ENCODE data around the gene AGPAT4. TPM values are rescaled to one million over a fixed set of nuclear protein-coding genes. Genes with fewer than 3 reads are reported as not detected.

Gene AGPAT4
- total RNA-seq, 1 donor from 2014 or later = 4.7 TPM

- ATAC-seq (ENCODE audit: low read depth) (no peak), DNase-seq (no peak)
- Mint-ChIP-seq H3K36me3 (ENCODE audit: low read depth) (peaks cover 2% of the 10 kb centered on the region), H3K4me3 (peak overlapping the region; percentile 62), H3K27me3 (no peaks in the 10 kb centered on the region), H3K27ac (peak overlapping the region; percentile 25), H3K9me3 (no peaks in the 10 kb centered on the region), H3K4me1 (peaks cover 34% of the 10 kb centered on the region)
- CTCF ChIA-PET = interaction anchor here (0.7 to 1.9 kb wide), 2 partner anchors 14 to 201 kb away, joined by 3 to 6 read pairs; no protein-coding TSS in a partner anchor
- TF ChIP-seq CTCF (IDR thresholded peaks at IDR 0.05) = no peak
- intact Hi-C loops (cut with micrococcal nuclease) = loop anchor here (1.0 to 2.0 kb wide), 2 partner anchors 105 to 179 kb away; partner anchors contain the start of genes AGPAT4 and MAP3K4
- POLR2A ChIA-PET = interaction anchor here (0.7 to 1.5 kb wide), 3 partner anchors 104 to 430 kb away, joined by 3 to 9 read pairs (median 4); partner anchors contain the start of gene AGPAT4
These were observed 104.2 kb downstream of the AGPAT4 start for GRCh38 chr6:161169696-161170095.

DNA sequence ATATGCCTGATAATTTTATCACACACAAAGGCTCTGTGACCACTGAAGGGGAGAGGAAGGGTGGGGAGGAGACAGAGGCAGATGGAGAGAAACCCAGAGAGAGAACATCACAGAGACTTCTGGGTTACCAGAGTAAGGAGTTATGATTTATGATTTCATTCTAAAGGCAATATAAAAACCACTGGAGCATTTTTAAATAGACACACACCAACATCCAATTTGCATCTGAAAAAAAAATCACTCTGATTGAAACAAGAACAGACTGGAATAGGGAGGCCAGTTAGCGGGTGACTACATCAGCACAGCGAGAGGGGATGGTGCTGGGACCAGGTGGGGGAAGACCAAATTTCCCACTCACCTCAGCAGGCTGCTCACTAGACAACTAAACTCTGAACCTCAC, 104.8 kb downstream of the AGPAT4 start:
- H3K4me1 Mint-ChIP-seq = peaks cover 34% of the 10 kb centered on the region
- intact Hi-C loops (cut with micrococcal nuclease) = no loop called here
- H3K27ac Mint-ChIP-seq = no peak overlapping the region
- H3K27me3 Mint-ChIP-seq = no peaks in the 10 kb centered on the region
- no peak overlapping the region for H3K4me3 Mint-ChIP-seq
- peaks cover 6% of the 10 kb centered on the region for H3K36me3 Mint-ChIP-seq (ENCODE audit: low read depth)
- ATAC-seq (ENCODE audit: low read depth) = no peak
- TF ChIP-seq CTCF (IDR thresholded peaks at IDR 0.05) = no peak
- DNase-seq = no peak
- POLR2A ChIA-PET = no interaction called here
- no peaks in the 10 kb centered on the region for H3K9me3 Mint-ChIP-seq
- CTCF ChIA-PET = interaction anchor here (1.9 kb wide), 1 partner anchor 202 kb away, joined by 6 read pairs; no protein-coding TSS in a partner anchor

- no peak overlapping the region for H3K4me3 Mint-ChIP-seq
- peaks cover 34% of the 10 kb centered on the region for H3K4me1 Mint-ChIP-seq
- ATAC-seq (ENCODE audit: low read depth) (no peak), DNase-seq (no peak)
- POLR2A ChIA-PET = no interaction called here
- CTCF ChIA-PET = no interaction called here
- H3K9me3 Mint-ChIP-seq = no peaks in the 10 kb centered on the region
- H3K36me3 Mint-ChIP-seq (ENCODE audit: low read depth) = peaks cover 6% of the 10 kb centered on the region
- H3K27me3 Mint-ChIP-seq = no peaks in the 10 kb centered on the region
- TF ChIP-seq CTCF (IDR thresholded peaks at IDR 0.05) = no peak
- intact Hi-C loops (cut with micrococcal nuclease) = no loop called here
- H3K27ac Mint-ChIP-seq = no peak overlapping the region
These were observed 105.5 kb downstream of the AGPAT4 start for GRCh38 chr6:161168281-161168891.

DNA sequence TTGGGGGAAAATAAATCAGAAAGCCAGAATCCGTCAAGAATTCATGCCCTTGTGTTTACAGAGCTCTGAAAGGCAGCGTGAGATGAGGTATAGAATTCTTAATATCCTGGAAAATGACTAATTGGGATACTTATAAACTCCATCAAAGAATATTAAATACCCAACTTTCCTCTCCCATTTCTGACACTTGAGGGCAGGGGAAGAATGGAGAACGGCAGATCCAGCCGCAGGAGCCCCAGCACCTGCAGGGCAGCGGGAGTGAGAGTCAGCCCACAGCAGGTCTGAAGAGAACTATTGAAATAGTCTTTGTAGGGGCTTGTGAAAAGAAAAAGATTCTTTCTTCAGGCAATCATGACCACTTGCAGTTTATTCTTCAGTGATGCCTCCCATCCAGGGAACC, 107.2 kb downstream of the AGPAT4 start:
- CTCF ChIA-PET = no interaction called here
- POLR2A ChIA-PET = no interaction called here
- no peak overlapping the region for H3K27ac Mint-ChIP-seq
- H3K9me3 Mint-ChIP-seq = no peaks in the 10 kb centered on the region
- TF ChIP-seq CTCF (IDR thresholded peaks at IDR 0.05) = no peak
- no peaks in the 10 kb centered on the region for H3K27me3 Mint-ChIP-seq
- no peak for ATAC-seq (ENCODE audit: low read depth)
- H3K4me1 Mint-ChIP-seq = peaks cover 32% of the 10 kb centered on the region
- intact Hi-C loops (cut with micrococcal nuclease) = no loop called here
- H3K36me3 Mint-ChIP-seq (ENCODE audit: low read depth) = peaks cover 9% of the 10 kb centered on the region
- no peak for DNase-seq
- H3K4me3 Mint-ChIP-seq = no peak overlapping the region

DNA sequence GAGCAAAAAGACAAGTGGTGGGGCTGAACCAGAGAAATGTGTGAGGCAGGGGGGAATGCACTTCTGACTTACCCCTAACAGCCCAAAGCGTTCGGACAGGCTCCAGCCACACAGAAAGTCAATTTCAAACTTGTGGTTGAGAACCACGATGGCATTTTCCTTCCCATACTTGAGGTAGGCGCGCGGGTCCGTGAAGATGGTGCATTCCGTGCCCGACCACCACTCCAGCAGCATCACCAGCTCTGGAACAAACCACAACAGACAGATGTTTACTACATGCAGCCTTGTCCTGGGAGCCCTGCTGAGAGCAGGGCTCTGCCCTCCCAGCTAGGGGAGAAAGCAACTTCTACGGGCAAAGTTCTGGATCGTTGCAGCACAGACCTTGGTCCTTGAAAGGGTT, 107.7 kb downstream of the AGPAT4 start:
- Mint-ChIP-seq H3K4me1 (peaks cover 30% of the 10 kb centered on the region), H3K27me3 (no peaks in the 10 kb centered on the region), H3K9me3 (no peaks in the 10 kb centered on the region), H3K4me3 (no peak overlapping the region), H3K27ac (no peak overlapping the region), H3K36me3 (ENCODE audit: low read depth) (peaks cover 9% of the 10 kb centered on the region)
- ChIA-PET CTCF (no interaction called here), POLR2A (no interaction called here)
- DNase-seq (no peak), ATAC-seq (ENCODE audit: low read depth) (no peak)
- no peak for TF ChIP-seq CTCF (IDR thresholded peaks at IDR 0.05)
- intact Hi-C loops (cut with micrococcal nuclease) = no loop called here

Measured in activated B cell treated with CpG ODN at 0.5 μM for 24 hours (primary cell).